HepG2 (cell line): ENCODE data around the gene HSPA14. TPM values are rescaled to one million over a fixed set of nuclear protein-coding genes. Genes with fewer than 3 reads are reported as not detected.
A peak's percentile ranks its signal among the peaks of the same experiment; 100 is the strongest.

Experiments
- ARNTL ChIP-seq: sonication (generic); formaldehyde crosslinking; IDR thresholded peaks from 2 replicates; pipeline ENCODE4 v1.4.0; 2020; ENCODE audit warnings: mild to moderate bottlenecking, missing genetic modification reagents
- BCLAF1 ChIP-seq: fragments of 450-650 bp; IDR thresholded peaks from 2 replicates; pipeline ENCODE4 v1.6.1; 2017; ENCODE audit warnings: mild to moderate bottlenecking
- DBP ChIP-seq: sonication (generic); formaldehyde crosslinking; IDR thresholded peaks from 2 replicates; pipeline ENCODE4 v1.4.0; 2020; ENCODE audit warnings: missing genetic modification reagents; ENCODE audit errors: not compliant biosample characterization
- HNF1A ChIP-seq, 2 experiments: sonication (generic) in 1 of 2; formaldehyde crosslinking in 1 of 2; IDR thresholded peaks; 2 replicates each; pipeline versions ENCODE4 v1.4.0 to v1.6.1; 2016 to 2020; ENCODE audit warnings: borderline replicate concordance in 1 of 2, low read depth in 1 of 2, mild to moderate bottlenecking in 1 of 2, missing genetic modification reagents in 1 of 2
- ISL2 ChIP-seq: sonication (generic); formaldehyde crosslinking; IDR thresholded peaks from 2 replicates; pipeline ENCODE4 v1.5.0; 2020; ENCODE audit warnings: missing genetic modification reagents
- KDM4B ChIP-seq: sonication (generic); formaldehyde crosslinking; IDR thresholded peaks from 2 replicates; pipeline ENCODE4 v1.4.0; 2020; ENCODE audit warnings: missing genetic modification reagents
- KLF11 ChIP-seq: IDR thresholded peaks from 2 replicates; pipeline ENCODE4 v1.6.1; 2016; ENCODE audit warnings: missing compliant biosample characterization
- KLF13 ChIP-seq: sonication (generic); formaldehyde crosslinking; IDR thresholded peaks from 2 replicates; pipeline ENCODE4 v1.4.0; 2020; ENCODE audit warnings: mild to moderate bottlenecking, missing genetic modification reagents
- KLF15 ChIP-seq: sonication (generic); formaldehyde crosslinking; IDR thresholded peaks from 2 replicates; pipeline ENCODE4 v1.8.1; 2023; ENCODE audit warnings: borderline replicate concordance, mild to moderate bottlenecking, inconsistent platforms, missing genetic modification reagents, mixed read lengths
- LCORL ChIP-seq, 2 experiments: fragments of 450-650 bp in 1 of 2; sonication (generic) in 1 of 2; formaldehyde crosslinking in 1 of 2; IDR thresholded peaks; 2 replicates each; pipeline versions ENCODE4 v1.5.0 to v1.6.1; 2017 to 2020; ENCODE audit warnings: antibody characterized with exemption in 1 of 2, missing genetic modification reagents in 1 of 2
- MAFG ChIP-seq: sonication (generic); formaldehyde crosslinking; IDR thresholded peaks from 2 replicates; pipeline ENCODE4 v1.5.1; 2020; ENCODE audit warnings: mild to moderate bottlenecking, missing genetic modification reagents
- SATB2 ChIP-seq: sonication (generic); formaldehyde crosslinking; IDR thresholded peaks from 2 replicates; pipeline ENCODE4 v1.5.0; 2020; ENCODE audit warnings: missing genetic modification reagents
- SIN3A ChIP-seq: IDR thresholded peaks from 2 replicates; pipeline ENCODE4 v1.6.1; 2011; ENCODE audit warnings: low read depth, mild to moderate bottlenecking, control low read depth, low read length, borderline replicate concordance
- SNRNP70 ChIP-seq: fragments of 200-400 bp; formaldehyde crosslinking; IDR thresholded peaks from 2 replicates; pipeline ENCODE4 v1.6.1; 2017; ENCODE audit warnings: mild to moderate bottlenecking, low read depth, low read length, moderate library complexity
- TAF1 ChIP-seq: sonication (generic); formaldehyde crosslinking; IDR thresholded peaks from 2 replicates; pipeline ENCODE4 v1.4.0; 2020; ENCODE audit warnings: missing genetic modification reagents
- TOPORS ChIP-seq: sonication (generic); formaldehyde crosslinking; IDR thresholded peaks from 2 replicates; pipeline ENCODE4 v1.8.0; 2023; ENCODE audit warnings: mild to moderate bottlenecking, missing genetic modification reagents
- YY1 ChIP-seq: IDR thresholded peaks from 2 replicates; pipeline ENCODE4 v1.6.1; 2011; ENCODE audit warnings: low read length, low read depth, moderate library complexity, mild to moderate bottlenecking; ENCODE audit not compliant: insufficient read depth, insufficient replicate concordance
- ZBTB7A ChIP-seq: sonication (generic); formaldehyde crosslinking; IDR thresholded peaks from 2 replicates; pipeline ENCODE4 v1.8.0; 2022; ENCODE audit warnings: mild to moderate bottlenecking, missing genetic modification reagents
- ZNF260 ChIP-seq: sonication (generic); formaldehyde crosslinking; IDR thresholded peaks from 2 replicates; pipeline ENCODE4 v1.4.0; 2020; ENCODE audit warnings: missing genetic modification reagents, low read depth, mild to moderate bottlenecking, borderline replicate concordance
- ZNF788 ChIP-seq: sonication (generic); formaldehyde crosslinking; IDR thresholded peaks from 2 replicates; pipeline ENCODE4 v1.5.0; 2020; ENCODE audit warnings: mild to moderate bottlenecking, missing genetic modification reagents, borderline replicate concordance
- ZSCAN31 ChIP-seq: sonication (generic); formaldehyde crosslinking; IDR thresholded peaks from 2 replicates; pipeline ENCODE4 v1.5.0; 2020; ENCODE audit warnings: low read depth, mild to moderate bottlenecking, missing genetic modification reagents
- polyA plus RNA-seq, 8 experiments: library from polyadenylated mRNA; depleted of rRNA in 3 of 8; stranded (reverse) in 7 of 8; unstranded in 1 of 8; fragments of >200 nt; fragmentation: Illumina TruSeq in 4 of 8; extraction: Trizol in 4 of 8; gene quantifications; 2 replicates each; pipeline versions ENCODE4 v1.2.1 to v1.2.3, GENCODE V29; 2011 to 2016; ENCODE audit warnings: low read depth in 4 of 8, missing spikeins in 1 of 8, mixed read lengths in 1 of 8; ENCODE audit not compliant: insufficient read depth in 1 of 8
- total RNA-seq, 5 experiments: library from RNA; depleted of rRNA; stranded (reverse); fragments of >200 nt; fragmentation: Illumina TruSeq; extraction: Trizol; gene quantifications; 2 replicates each; pipeline ENCODE4 v1.2.3, GENCODE V29; 2016; ENCODE audit warnings: low read depth in 1 of 5

HSPA14 gene
- total and polyA plus RNA-seq, 2 of the 13 experiments (the other 11 are each of a cell fraction or from before 2014, with no cell fraction given) = 10.7 to 29.8 TPM

- TF ChIP-seq ZNF260 (CRISPR knock-in tag) = no peak
- TF ChIP-seq ZSCAN31 = no peak
- no peak for TF ChIP-seq MAFG (CRISPR knock-in tag)
- TF ChIP-seq ZBTB7A (CRISPR knock-in tag) = peak; percentile 63; the same call in 1 of the 2 replicates
- 0 out of 2 replicates have a peak, but pooled peaks have one; percentile 19 for TF ChIP-seq KDM4B (CRISPR knock-in tag)
- peak; percentile 92 for TF ChIP-seq SIN3A
- 0 out of 2 replicates have a peak, but pooled peaks have one; percentile 40 for TF ChIP-seq KLF15
- no peak for TF ChIP-seq KLF11
- peak; percentile 39; the same call in 1 of the 2 replicates for TF ChIP-seq ARNTL (CRISPR knock-in tag)
- TF ChIP-seq KLF13 (CRISPR knock-in tag) = no peak
- 0 out of 2 replicates have a peak, but pooled peaks have one; percentile 10 for TF ChIP-seq TOPORS
- no peak for TF ChIP-seq SATB2
- TF ChIP-seq YY1 = peak; percentile 82
- no peak for TF ChIP-seq SNRNP70
- TF ChIP-seq TAF1 = peak; percentile 81
- TF ChIP-seq HNF1A (IDR thresholded peaks at IDR 0.05; ENCODE audit: low read depth) = no peak
- TF ChIP-seq HNF1A (CRISPR knock-in tag; IDR thresholded peaks at IDR 0.05; ENCODE audit: borderline replicate concordance) = 0 out of 2 replicates have a peak, but pooled peaks have one; percentile 53
- TF ChIP-seq DBP (CRISPR knock-in tag) = no peak
- TF ChIP-seq ZNF788 (CRISPR knock-in tag) = peak; percentile 69; the same call in 1 of the 2 replicates
- no peak for TF ChIP-seq BCLAF1
- TF ChIP-seq LCORL (IDR thresholded peaks at IDR 0.05) = no peak
- no peak; the same call in 1 of the 2 replicates for TF ChIP-seq LCORL (CRISPR knock-in tag; IDR thresholded peaks at IDR 0.05)
- peak; percentile 22; the same call in 1 of the 2 replicates for TF ChIP-seq ISL2 (CRISPR knock-in tag)
These were observed at the start of gene HSPA14, which contains the start of the genes CDNF and MSANTD7 (continued) for GRCh38 chr10:14837757-14838581.
